ENCODE measurements around the gene C19orf25.
A peak's percentile ranks its signal among the peaks of the same experiment; 100 is the strongest.

C19orf25 gene

GRCh38 chr19:1474765-1475351 is 4.2 kb downstream of the C19orf25 start:
- DNase-seq, result no peak

- no peak for DNase-seq
These were observed 4.8 kb downstream of the C19orf25 start for GRCh38 chr19:1474011-1474764.

GRCh38 chr19:1473085-1473851 is 5.7 kb downstream of the C19orf25 start:
- DNase-seq, result no peak

GRCh38 chr19:1472231-1473084 is 6.6 kb downstream of the C19orf25 start:
- DNase-seq, result no peak

GRCh38 chr19:1471515-1472160 is 7.4 kb downstream of the C19orf25 start:
- DNase-seq, result no peak

GRCh38 chr19:1471010-1471514 is 8.0 kb downstream of the C19orf25 start:
- DNase-seq, result peak in 1 of 2 experiments; percentile 68

GRCh38 chr19:1470305-1471009 is 8.6 kb downstream of the C19orf25 start:
- DNase-seq, result peak in 1 of 2 experiments; percentile 59

GRCh38 chr19:1470055-1470304 is 9.0 kb downstream of the C19orf25 start:
- no peak for DNase-seq

- no peak for DNase-seq
These were observed 9.6 kb downstream of the C19orf25 start for GRCh38 chr19:1469255-1470054.

GRCh38 chr19:1468821-1469254 is 10.2 kb downstream of the C19orf25 start:
- DNase-seq, result peak in 1 of 2 experiments; percentile 51

- no peak for DNase-seq
These were observed 10.7 kb downstream of the C19orf25 start for GRCh38 chr19:1468274-1468820.

- DNase-seq, result no peak
These were observed 11.3 kb downstream of the C19orf25 start for GRCh38 chr19:1467490-1468273.

- DNase-seq, result no peak
These were observed 11.9 kb downstream of the C19orf25 start for GRCh38 chr19:1467215-1467489.

GRCh38 chr19:1466461-1467214 is 12.4 kb downstream of the C19orf25 start:
- DNase-seq, result no peak

- DNase-seq, result no peak
These were observed 13.0 kb downstream of the C19orf25 start for GRCh38 chr19:1466018-1466460.

GRCh38 chr19:1465191-1466016 is 13.6 kb downstream of the C19orf25 start:
- DNase-seq, result peak; percentile 41 to 77

GRCh38 chr19:1461862-1462261 is 17.2 kb downstream of the C19orf25 start:
- DNase-seq, result no peak
